Left ventricle myocardium inferior (tissue), 1 donor: ENCODE measurements around the gene FBXL22. TPM values are rescaled to one million over a fixed set of nuclear protein-coding genes. Genes with fewer than 3 reads are reported as not detected.

Experiments
- DNase-seq: peaks from one replicate; pipeline ENCODE4 v3.0.0-alpha.2; 2020
- H3K27ac ChIP-seq: fragments of 200-600 bp; replicated peaks from 2 replicates; pipeline ENCODE4 v1.8.0; 2021
- H3K27me3 ChIP-seq: fragments of 200-600 bp; 2 replicates; pipeline ENCODE4 v1.8.0; 2021; ENCODE audit warnings: low read depth
- H3K36me3 ChIP-seq: fragments of 200-600 bp; 2 replicates; pipeline ENCODE4 v1.8.0; 2021
- H3K4me1 ChIP-seq: fragments of 200-600 bp; 2 replicates; pipeline ENCODE4 v1.8.0; 2021
- H3K4me3 ChIP-seq: fragments of 200-600 bp; 2 replicates; pipeline ENCODE4 v1.8.0; 2021; ENCODE audit warnings: mild to moderate bottlenecking, moderate library complexity
- H3K9me3 ChIP-seq: fragments of 200-600 bp; replicated peaks from 2 replicates; pipeline ENCODE4 v1.8.0; 2021
- CTCF ChIP-seq: fragments of 200-600 bp; IDR thresholded peaks from 2 replicates; pipeline ENCODE4 v1.8.0; 2021; ENCODE audit warnings: antibody characterized with exemption, mild to moderate bottlenecking, borderline replicate concordance
- intact Hi-C: fragments of 100-400 bp; cut with micrococcal nuclease; formaldehyde crosslinking; loops from one replicate; pipeline ENCODE4 v1.11.0; 2022
- long read RNA-seq: library from polyadenylated mRNA; unstranded; transcript quantifications from one replicate; pipeline ENCODE4 v2.0.0, GENCODE V29; 2021
- total RNA-seq: library from RNA; stranded (reverse); fragmentation: NEBNext Ultra II Directional; extraction: Animal tissue kit (Norgen Biotek cat#: 25700); gene quantifications from one replicate; pipeline ENCODE4 v1.2.1, GENCODE V29; 2021
- donor health status: DM: no; HTN: yes; CAD: no; lungs with severe emphysema.

The FBXL22 gene
- 29.5 TPM for total RNA-seq
- long read RNA-seq, transcript FBXL22-201 (2 exons, 1,526 nt): minor isoform, 7 of 58 reads
- long read RNA-seq, transcript FBXL22-204 (2 exons, 729 nt): major isoform, 22 of 58 reads
- long read RNA-seq, partial matches to known transcripts: 0 of 58 reads
- long read RNA-seq, other reads (novel, unspliced or antisense): 26 of 58 reads

GRCh38 chr15:63597038-63597790 lies at the start of gene FBXL22:
Gene FBXL22, plus strand, starts transcription at chr15:63597387. Its CDS starts 6 bp downstream, at chr15:63597393.
- peak within 1 kb of the TSS; percentile 93 for H3K27ac ChIP-seq
- no peaks in the 10 kb centered on the region for H3K27me3 ChIP-seq
- no peaks in the 10 kb centered on the region for H3K9me3 ChIP-seq
- TF ChIP-seq CTCF: no peak
- peak; percentile 52 for DNase-seq
- peaks cover 12% of the 10 kb centered on the region for H3K36me3 ChIP-seq
- intact Hi-C loops: no loop called here
- peaks cover 83% of the 10 kb centered on the region for H3K4me1 ChIP-seq
- H3K4me3 ChIP-seq: peak within 1 kb of the TSS; percentile 81

GRCh38 chr15:63551400-63551799 lies 45.8 kb upstream of the FBXL22 start:
- no peaks in the 10 kb centered on the region for H3K27me3 ChIP-seq
- intact Hi-C loops: loop anchor here (10.0 kb wide), 1 partner anchor 47 kb away; the partner anchor contains the start of gene USP3
- no peak for TF ChIP-seq CTCF
- DNase-seq: no peak
- H3K9me3 ChIP-seq: no peaks in the 10 kb centered on the region
- H3K36me3 ChIP-seq: no peaks in the 10 kb centered on the region
- H3K4me3 ChIP-seq: no peak overlapping the region
- H3K4me1 ChIP-seq: peaks cover 25% of the 10 kb centered on the region
- H3K27ac ChIP-seq: no peak overlapping the region

GRCh38 chr15:63553388-63553791 lies 43.8 kb upstream of the FBXL22 start:
- Histone ChIP-seq H3K27me3 (no peaks in the 10 kb centered on the region), H3K4me1 (peaks cover 33% of the 10 kb centered on the region), H3K4me3 (peak overlapping the region; percentile 14), H3K36me3 (peaks cover 8% of the 10 kb centered on the region), H3K9me3 (no peaks in the 10 kb centered on the region), H3K27ac (peak overlapping the region; percentile 67)
- no peak for TF ChIP-seq CTCF
- DNase-seq: no peak
- intact Hi-C loops: loop anchor here (10.0 kb wide), 1 partner anchor 49 kb away; the partner anchor contains the start of gene USP3

GRCh38 chr15:63554337-63554927 lies 42.8 kb upstream of the FBXL22 start:
- Histone ChIP-seq H3K36me3 (peaks cover 8% of the 10 kb centered on the region), H3K9me3 (no peaks in the 10 kb centered on the region), H3K4me1 (peaks cover 33% of the 10 kb centered on the region), H3K4me3 (no peak overlapping the region), H3K27ac (no peak overlapping the region), H3K27me3 (no peaks in the 10 kb centered on the region)
- intact Hi-C loops: loop anchor here (10.0 kb wide), 1 partner anchor 50 kb away; the partner anchor contains the start of gene USP3
- TF ChIP-seq CTCF: no peak
- no peak for DNase-seq

GRCh38 chr15:63555507-63555906 lies 41.7 kb upstream of the FBXL22 start:
- no peak overlapping the region for H3K27ac ChIP-seq
- intact Hi-C loops: loop anchor here (10.0 kb wide), 1 partner anchor 51 kb away; the partner anchor contains the start of gene USP3
- peaks cover 19% of the 10 kb centered on the region for H3K36me3 ChIP-seq
- H3K4me1 ChIP-seq: peaks cover 33% of the 10 kb centered on the region
- no peak overlapping the region for H3K4me3 ChIP-seq
- H3K9me3 ChIP-seq: no peaks in the 10 kb centered on the region
- DNase-seq: no peak
- H3K27me3 ChIP-seq: no peaks in the 10 kb centered on the region
- TF ChIP-seq CTCF: no peak
